Measurements from ENCODE around the gene DHFR2. TPM values are rescaled to one million over a fixed set of nuclear protein-coding genes. Genes with fewer than 3 reads are reported as not detected.
"Not testable (repeated sequence)": the region's sequence is repeated elsewhere in the genome, so short reads cannot be mapped to it uniquely, and the experiment has no call there.

DHFR2 gene
- 1.0 and 1.4 TPM in 2 replicates for total RNA-seq (2014; rRNA removed; shearing (Covaris generic))

DNA sequence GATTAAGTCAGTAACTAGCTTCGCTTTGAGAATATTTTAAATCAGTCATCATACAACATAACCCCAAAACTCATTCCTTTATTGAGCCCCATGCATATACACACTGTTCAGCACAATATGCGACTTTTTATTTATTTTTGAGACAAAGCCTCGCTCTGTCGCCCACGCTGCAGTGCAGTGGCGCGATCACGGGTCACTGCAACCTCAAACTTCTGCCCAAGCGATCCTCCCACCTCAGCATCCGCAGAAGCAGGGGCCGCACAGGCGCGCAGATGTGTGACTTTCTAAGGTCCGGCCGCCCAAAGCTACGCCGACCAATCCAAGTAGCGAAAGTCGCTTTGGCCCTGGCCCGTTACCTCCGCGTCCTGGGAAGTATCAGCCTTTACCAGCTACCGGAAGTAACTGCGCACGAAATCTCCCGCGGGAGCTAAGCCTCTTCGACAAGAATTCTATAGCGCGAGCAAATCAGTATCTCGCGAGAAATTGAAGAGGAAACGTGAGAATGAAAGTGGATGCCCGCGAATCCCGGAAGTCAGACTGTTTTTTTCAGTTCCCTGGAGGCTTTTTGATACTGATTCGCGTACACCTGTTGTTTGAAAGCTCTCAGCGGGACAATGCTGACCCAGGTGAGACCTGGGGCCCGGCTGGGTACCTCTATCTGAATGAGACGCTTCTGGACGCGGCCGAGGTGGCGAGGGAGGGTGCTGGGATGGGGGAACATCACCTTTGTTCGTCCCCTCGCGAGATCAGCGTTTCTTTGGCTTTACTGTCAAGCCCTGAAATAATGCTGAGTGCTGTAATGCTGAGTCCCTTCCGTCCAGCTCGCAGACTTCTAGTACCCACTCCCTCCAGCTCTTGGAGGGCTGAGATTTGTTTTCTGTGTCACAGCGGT, at the start of gene DHFR2, which contains the start of gene NSUN3:
TSS of gene DHFR2 (minus strand) at position 404 of the 892 bp plus-strand sequence. CDS start 1,405 bp downstream, outside the sequence.
TSS of gene NSUN3 (plus strand) at position 549 of the 892 bp plus-strand sequence. CDS start at position 615, 66 bp downstream.
- no peaks in the 10 kb centered on the region for H3K36me3 ChIP-seq (replicated peaks; ENCODE audit: control insufficient read depth, insufficient read depth, low read length)
- peak; percentile 62 for DNase-seq
- H3K27me3 ChIP-seq (ENCODE audit: control insufficient read depth, insufficient read depth, low read length) = no peaks in the 10 kb centered on the region
- H3K4me3 ChIP-seq (ENCODE audit: insufficient read depth, low read depth, low read length) = peak within 1 kb of the TSS; percentile 65

DNA sequence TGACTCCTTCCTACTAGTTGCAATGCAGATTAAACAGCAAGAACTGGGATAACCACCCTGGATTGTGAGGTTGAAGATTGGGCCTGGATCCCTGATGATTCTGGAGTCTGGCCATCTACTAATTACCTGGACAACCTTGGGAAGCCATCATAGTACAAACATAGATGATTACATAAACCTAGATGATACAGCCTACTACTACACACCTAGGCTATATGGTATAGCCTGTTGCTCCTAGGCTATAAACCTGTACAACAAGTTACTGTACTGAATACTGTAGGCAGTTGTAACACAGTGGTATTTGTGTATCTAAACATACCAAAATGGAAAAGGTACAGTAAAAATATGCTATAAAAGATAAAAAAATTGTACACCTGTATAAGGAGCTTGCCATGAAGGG, 48.1 kb upstream of the DHFR2 start:
- no peaks in the 10 kb centered on the region for H3K27me3 ChIP-seq (ENCODE audit: control insufficient read depth, insufficient read depth, low read length)
- no peak for DNase-seq
- H3K36me3 ChIP-seq (replicated peaks; ENCODE audit: control insufficient read depth, insufficient read depth, low read length) = no peaks in the 10 kb centered on the region
- no peak overlapping the region for H3K4me3 ChIP-seq (ENCODE audit: insufficient read depth, low read depth, low read length)

- DNase-seq; H3K4me3 ChIP-seq (ENCODE audit: insufficient read depth, low read depth, low read length); H3K27me3 ChIP-seq (ENCODE audit: control insufficient read depth, insufficient read depth, low read length): not testable (repeated sequence)
Measured at GRCh38 chr3:94110232-94110631, 47.5 kb upstream of the DHFR2 start.

GRCh38 chr3:94106268-94106667, 43.6 kb upstream of the DHFR2 start:
- H3K4me3 ChIP-seq (ENCODE audit: insufficient read depth, low read depth, low read length) = no peak overlapping the region
- DNase-seq = no peak
- no peaks in the 10 kb centered on the region for H3K27me3 ChIP-seq (ENCODE audit: control insufficient read depth, insufficient read depth, low read length)
- no peaks in the 10 kb centered on the region for H3K36me3 ChIP-seq (replicated peaks; ENCODE audit: control insufficient read depth, insufficient read depth, low read length)

More at GRCh38 chr3:94110232-94110631, 47.5 kb upstream of the DHFR2 start:
- not testable (repeated sequence) for H3K36me3 ChIP-seq (replicated peaks; ENCODE audit: control insufficient read depth, insufficient read depth, low read length)

DNA sequence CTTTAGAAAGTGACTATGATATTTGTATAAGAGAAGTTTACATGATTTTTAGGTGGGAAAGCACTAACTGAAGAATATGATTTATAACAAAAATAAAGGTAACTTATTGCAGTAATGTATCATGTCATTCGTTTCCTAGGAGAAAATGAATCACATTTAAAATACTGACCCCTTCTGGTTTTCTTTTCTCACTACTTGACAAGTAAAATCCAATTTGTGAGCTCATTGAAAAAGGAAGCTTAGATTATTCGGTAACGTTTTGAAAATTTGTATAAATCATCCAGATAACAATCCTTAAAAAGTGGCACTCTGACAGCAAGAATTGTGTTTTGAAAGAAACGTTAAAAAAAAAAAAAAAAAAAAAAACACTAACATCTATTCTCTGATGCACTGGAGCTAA, 39.1 kb upstream of the DHFR2 start:
- no peak for DNase-seq
- Histone ChIP-seq H3K27me3 (ENCODE audit: control insufficient read depth, insufficient read depth, low read length) (no peaks in the 10 kb centered on the region), H3K36me3 (replicated peaks; ENCODE audit: control insufficient read depth, insufficient read depth, low read length) (no peaks in the 10 kb centered on the region), H3K4me3 (ENCODE audit: insufficient read depth, low read depth, low read length) (no peak overlapping the region)

DNA sequence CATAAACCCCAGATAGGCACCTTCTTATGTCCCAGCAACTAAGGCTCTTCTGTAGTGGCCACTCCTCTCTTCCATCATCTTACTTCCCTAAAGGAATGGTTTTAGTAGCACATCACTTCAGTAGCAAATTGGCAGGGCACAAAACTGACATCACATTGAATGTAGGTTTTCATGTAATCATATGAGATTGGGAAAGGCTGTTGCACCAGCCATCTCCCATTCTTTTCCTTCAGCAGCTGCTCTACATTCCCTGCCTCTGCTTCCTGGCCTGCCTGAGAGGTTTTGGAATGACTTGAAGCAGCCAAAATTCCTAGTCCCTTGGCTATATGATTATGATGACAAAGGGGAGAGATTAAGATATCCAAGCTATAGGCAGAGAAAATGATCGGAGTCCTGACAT, 36.6 kb upstream of the DHFR2 start:
- Histone ChIP-seq H3K27me3 (ENCODE audit: control insufficient read depth, insufficient read depth, low read length) (no peaks in the 10 kb centered on the region), H3K4me3 (ENCODE audit: insufficient read depth, low read depth, low read length) (no peak overlapping the region), H3K36me3 (replicated peaks; ENCODE audit: control insufficient read depth, insufficient read depth, low read length) (no peaks in the 10 kb centered on the region)
- no peak for DNase-seq

DNA sequence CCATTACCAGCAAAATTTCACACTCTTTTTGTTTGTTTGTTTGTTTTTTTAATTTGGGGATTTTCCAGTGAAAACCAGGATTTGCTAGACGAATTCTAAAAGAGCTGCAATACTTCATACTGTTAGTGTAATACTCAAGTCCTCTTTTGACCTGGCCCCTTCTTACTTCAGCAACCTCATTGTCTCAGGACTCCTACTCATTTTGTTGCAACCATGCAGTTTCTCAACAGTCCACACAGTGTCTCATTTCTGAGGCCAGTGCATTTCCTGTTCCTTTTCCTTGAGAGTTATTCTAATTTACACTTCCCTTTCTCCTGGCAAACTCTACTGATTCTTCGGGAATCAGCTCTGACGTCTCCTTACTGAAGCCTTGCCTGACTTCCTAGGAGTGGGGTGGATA, 35.7 kb upstream of the DHFR2 start:
- Histone ChIP-seq H3K36me3 (replicated peaks; ENCODE audit: control insufficient read depth, insufficient read depth, low read length) (no peaks in the 10 kb centered on the region), H3K27me3 (ENCODE audit: control insufficient read depth, insufficient read depth, low read length) (no peaks in the 10 kb centered on the region), H3K4me3 (ENCODE audit: insufficient read depth, low read depth, low read length) (no peak overlapping the region)
- DNase-seq = no peak

DNA sequence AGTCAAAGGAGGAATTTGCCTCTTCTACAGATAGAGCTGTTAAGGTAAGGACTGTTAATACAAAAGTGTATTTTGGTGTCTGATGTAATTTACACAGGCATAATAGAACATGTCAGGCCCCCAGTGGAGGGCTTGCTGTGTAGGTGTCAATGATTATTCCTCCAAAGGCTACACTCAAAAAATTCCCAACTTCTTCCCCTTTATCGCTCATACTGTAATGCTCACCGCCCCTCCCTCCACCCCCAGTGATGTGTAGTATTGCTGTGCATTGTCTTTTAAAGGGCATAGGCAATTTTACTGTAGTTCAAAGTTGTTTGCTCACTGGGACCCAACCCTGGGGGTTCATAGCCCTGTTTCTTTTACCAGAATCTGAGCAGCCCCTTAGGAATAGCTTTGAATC, 32.4 kb upstream of the DHFR2 start:
- no peaks in the 10 kb centered on the region for H3K27me3 ChIP-seq (ENCODE audit: control insufficient read depth, insufficient read depth, low read length)
- H3K4me3 ChIP-seq (ENCODE audit: insufficient read depth, low read depth, low read length) = no peak overlapping the region
- H3K36me3 ChIP-seq (replicated peaks; ENCODE audit: control insufficient read depth, insufficient read depth, low read length) = no peaks in the 10 kb centered on the region; the same call in 1 of the 2 replicates
- DNase-seq = no peak

DNA sequence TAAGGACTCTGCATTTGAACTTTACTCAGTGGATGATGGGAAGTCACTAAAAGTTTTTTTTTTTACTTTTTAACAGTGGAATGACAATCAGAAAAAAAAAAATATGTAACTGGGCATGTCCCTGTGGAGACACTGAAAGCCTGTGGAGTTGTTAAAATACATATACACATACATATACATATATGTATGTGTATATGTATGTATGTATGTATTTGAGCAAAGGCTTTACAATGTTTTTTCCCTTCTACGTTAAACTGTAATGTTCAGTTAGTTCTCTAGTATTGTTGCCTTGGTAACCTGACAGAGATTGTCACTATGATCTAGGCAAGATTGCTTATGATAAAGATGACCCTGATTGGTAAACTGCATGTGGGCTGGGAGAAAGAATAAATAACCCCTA, 30.4 kb upstream of the DHFR2 start:
- no peak overlapping the region for H3K4me3 ChIP-seq (ENCODE audit: insufficient read depth, low read depth, low read length)
- no peaks in the 10 kb centered on the region; the same call in 1 of the 2 replicates for H3K36me3 ChIP-seq (replicated peaks; ENCODE audit: control insufficient read depth, insufficient read depth, low read length)
- H3K27me3 ChIP-seq (ENCODE audit: control insufficient read depth, insufficient read depth, low read length) = no peaks in the 10 kb centered on the region
- no peak for DNase-seq

- no peak overlapping the region for H3K4me3 ChIP-seq (ENCODE audit: insufficient read depth, low read depth, low read length)
- no peak for DNase-seq
- no peaks in the 10 kb centered on the region; the same call in 1 of the 2 replicates for H3K36me3 ChIP-seq (replicated peaks; ENCODE audit: control insufficient read depth, insufficient read depth, low read length)
- H3K27me3 ChIP-seq (ENCODE audit: control insufficient read depth, insufficient read depth, low read length) = no peaks in the 10 kb centered on the region
Measured at GRCh38 chr3:94092086-94092485, 29.4 kb upstream of the DHFR2 start.

- no peak for DNase-seq
- no peaks in the 10 kb centered on the region for H3K27me3 ChIP-seq (ENCODE audit: control insufficient read depth, insufficient read depth, low read length)
Measured at GRCh38 chr3:94089126-94089525, 26.4 kb upstream of the DHFR2 start.

GRCh38 chr3:94083261-94083660, 20.5 kb upstream of the DHFR2 start:
- no peaks in the 10 kb centered on the region; the same call in none of the 2 replicates for H3K36me3 ChIP-seq (replicated peaks; ENCODE audit: control insufficient read depth, insufficient read depth, low read length)

More at GRCh38 chr3:94089126-94089525, 26.4 kb upstream of the DHFR2 start:
- no peaks in the 10 kb centered on the region; the same call in none of the 2 replicates for H3K36me3 ChIP-seq (replicated peaks; ENCODE audit: control insufficient read depth, insufficient read depth, low read length)
- no peak overlapping the region for H3K4me3 ChIP-seq (ENCODE audit: insufficient read depth, low read depth, low read length)

GRCh38 chr3:94082391-94082937, 19.7 kb upstream of the DHFR2 start:
- Histone ChIP-seq H3K27me3 (ENCODE audit: control insufficient read depth, insufficient read depth, low read length) (no peaks in the 10 kb centered on the region), H3K36me3 (replicated peaks; ENCODE audit: control insufficient read depth, insufficient read depth, low read length) (no peaks in the 10 kb centered on the region; the same call in none of the 2 replicates), H3K4me3 (ENCODE audit: insufficient read depth, low read depth, low read length) (no peak overlapping the region)
- no peak for DNase-seq

More at GRCh38 chr3:94083261-94083660, 20.5 kb upstream of the DHFR2 start:
- DNase-seq = no peak
- Histone ChIP-seq H3K27me3 (ENCODE audit: control insufficient read depth, insufficient read depth, low read length) (no peaks in the 10 kb centered on the region), H3K4me3 (ENCODE audit: insufficient read depth, low read depth, low read length) (no peak overlapping the region)

DNA sequence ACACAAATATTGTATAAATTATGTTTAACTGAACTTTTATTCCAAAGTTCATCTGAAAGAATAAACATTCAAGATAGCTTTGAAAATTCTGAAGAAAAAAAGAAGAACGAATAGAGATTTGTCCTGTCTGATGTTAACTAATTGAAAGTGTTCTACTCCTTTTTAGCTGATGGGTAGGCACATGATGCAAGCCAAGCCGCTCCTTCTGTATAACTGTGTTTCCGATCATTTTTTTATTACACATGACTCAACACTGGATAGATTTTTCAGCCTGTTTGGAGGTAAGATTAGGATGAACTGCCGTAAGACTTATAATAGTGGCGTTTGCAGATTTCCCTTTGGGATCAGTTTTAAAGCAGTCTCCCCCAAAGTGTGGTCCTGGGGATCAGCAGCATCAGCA, 19.2 kb upstream of the DHFR2 start:
- H3K27me3 ChIP-seq (ENCODE audit: control insufficient read depth, insufficient read depth, low read length) = no peaks in the 10 kb centered on the region
- no peaks in the 10 kb centered on the region; the same call in none of the 2 replicates for H3K36me3 ChIP-seq (replicated peaks; ENCODE audit: control insufficient read depth, insufficient read depth, low read length)
- no peak overlapping the region for H3K4me3 ChIP-seq (ENCODE audit: insufficient read depth, low read depth, low read length)
- no peak for DNase-seq

DNA sequence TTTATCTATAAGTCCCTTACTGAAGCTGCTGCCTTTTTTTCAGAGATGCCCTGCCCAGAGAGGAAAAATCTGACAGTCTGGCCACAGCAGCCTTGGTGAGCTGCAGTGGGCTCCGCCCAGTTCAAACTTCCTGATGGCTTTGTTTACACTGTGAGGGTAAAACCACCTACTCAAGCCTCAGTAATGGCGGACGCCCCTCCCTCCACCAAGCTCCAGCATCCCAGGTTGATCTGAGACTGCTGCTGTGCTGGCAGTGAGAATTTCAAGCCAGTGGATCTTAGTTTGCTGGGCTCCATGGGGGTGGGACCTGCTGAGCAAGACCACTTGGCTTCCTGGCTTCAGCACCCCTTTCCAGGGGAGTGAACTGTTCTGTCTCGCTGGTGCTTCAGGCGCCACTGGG, 17.8 kb upstream of the DHFR2 start:
- DNase-seq; H3K4me3 ChIP-seq (ENCODE audit: insufficient read depth, low read depth, low read length); H3K27me3 ChIP-seq (ENCODE audit: control insufficient read depth, insufficient read depth, low read length); H3K36me3 ChIP-seq (replicated peaks; ENCODE audit: control insufficient read depth, insufficient read depth, low read length): not testable (repeated sequence)
